B cell (primary cell): ENCODE results near the gene TTC24.

ENCODE experiments used
- EZH2 ChIP-seq: IDR thresholded peaks from 2 replicates; pipeline ENCODE4 v1.6.1; 2012; ENCODE audit warnings: borderline replicate concordance, low read depth, mild to moderate bottlenecking, moderate library complexity, low read length; ENCODE audit not compliant: insufficient read depth, poor library complexity, severe bottlenecking
- TF ChIP-seq, protein P1 (sequence below): fragments of 200-600 bp; IDR thresholded peaks from one replicate; pipeline ENCODE4 v1.8.0; 2022; ENCODE audit warnings: antibody characterized with exemption, mild to moderate bottlenecking

DNA sequence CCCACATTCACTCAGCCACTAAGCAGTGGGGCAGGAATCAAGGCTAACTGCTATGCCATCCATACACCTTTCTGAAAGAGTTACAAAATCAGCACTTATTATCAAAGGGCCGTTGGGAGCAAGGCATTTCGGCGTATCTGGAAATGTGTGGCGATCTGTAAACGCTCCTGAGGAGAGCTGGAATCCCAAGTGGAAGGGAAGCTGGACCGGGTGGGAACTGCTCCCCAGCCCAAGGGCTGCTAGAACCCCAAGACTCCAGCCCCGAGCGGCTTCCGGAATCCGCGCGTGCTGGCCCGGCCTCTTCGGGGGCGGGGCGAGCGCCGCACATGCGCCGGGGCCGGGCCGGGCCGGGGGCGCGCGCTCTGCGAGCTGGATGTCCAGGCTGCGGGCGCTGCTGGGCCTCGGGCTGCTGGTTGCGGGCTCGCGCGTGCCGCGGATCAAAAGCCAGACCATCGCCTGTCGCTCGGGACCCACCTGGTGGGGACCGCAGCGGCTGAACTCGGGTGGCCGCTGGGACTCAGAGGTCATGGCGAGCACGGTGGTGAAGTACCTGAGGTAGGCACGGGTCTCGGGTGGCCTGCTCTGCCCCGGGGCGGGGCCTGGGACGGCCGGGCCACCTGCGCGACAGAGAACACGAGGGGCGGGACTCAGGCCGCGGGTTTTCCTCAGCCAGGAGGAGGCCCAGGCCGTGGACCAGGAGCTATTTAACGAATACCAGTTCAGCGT is 12.1 kb downstream of the TTC24 start, which contains the start of gene NAXE:
- TF ChIP-seq, protein P1, sequence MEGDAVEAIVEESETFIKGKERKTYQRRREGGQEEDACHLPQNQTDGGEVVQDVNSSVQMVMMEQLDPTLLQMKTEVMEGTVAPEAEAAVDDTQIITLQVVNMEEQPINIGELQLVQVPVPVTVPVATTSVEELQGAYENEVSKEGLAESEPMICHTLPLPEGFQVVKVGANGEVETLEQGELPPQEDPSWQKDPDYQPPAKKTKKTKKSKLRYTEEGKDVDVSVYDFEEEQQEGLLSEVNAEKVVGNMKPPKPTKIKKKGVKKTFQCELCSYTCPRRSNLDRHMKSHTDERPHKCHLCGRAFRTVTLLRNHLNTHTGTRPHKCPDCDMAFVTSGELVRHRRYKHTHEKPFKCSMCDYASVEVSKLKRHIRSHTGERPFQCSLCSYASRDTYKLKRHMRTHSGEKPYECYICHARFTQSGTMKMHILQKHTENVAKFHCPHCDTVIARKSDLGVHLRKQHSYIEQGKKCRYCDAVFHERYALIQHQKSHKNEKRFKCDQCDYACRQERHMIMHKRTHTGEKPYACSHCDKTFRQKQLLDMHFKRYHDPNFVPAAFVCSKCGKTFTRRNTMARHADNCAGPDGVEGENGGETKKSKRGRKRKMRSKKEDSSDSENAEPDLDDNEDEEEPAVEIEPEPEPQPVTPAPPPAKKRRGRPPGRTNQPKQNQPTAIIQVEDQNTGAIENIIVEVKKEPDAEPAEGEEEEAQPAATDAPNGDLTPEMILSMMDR: no peak
- no peak for TF ChIP-seq EZH2
